GM21528 (cell line): ENCODE data around the gene MYO19.
"Not testable (repeated sequence)": the region's sequence is repeated elsewhere in the genome, so short reads cannot be mapped to it uniquely, and the experiment has no call there.

Experiments
- ATAC-seq: cut with Tn5 transposase; IDR thresholded peaks from one replicate; pipeline ENCODE4 v1.9.1; 2021; ENCODE audit warnings: mild to moderate bottlenecking, moderate library complexity; ENCODE audit not compliant: unreplicated experiment, low FRiP score

MYO19 gene

DNA sequence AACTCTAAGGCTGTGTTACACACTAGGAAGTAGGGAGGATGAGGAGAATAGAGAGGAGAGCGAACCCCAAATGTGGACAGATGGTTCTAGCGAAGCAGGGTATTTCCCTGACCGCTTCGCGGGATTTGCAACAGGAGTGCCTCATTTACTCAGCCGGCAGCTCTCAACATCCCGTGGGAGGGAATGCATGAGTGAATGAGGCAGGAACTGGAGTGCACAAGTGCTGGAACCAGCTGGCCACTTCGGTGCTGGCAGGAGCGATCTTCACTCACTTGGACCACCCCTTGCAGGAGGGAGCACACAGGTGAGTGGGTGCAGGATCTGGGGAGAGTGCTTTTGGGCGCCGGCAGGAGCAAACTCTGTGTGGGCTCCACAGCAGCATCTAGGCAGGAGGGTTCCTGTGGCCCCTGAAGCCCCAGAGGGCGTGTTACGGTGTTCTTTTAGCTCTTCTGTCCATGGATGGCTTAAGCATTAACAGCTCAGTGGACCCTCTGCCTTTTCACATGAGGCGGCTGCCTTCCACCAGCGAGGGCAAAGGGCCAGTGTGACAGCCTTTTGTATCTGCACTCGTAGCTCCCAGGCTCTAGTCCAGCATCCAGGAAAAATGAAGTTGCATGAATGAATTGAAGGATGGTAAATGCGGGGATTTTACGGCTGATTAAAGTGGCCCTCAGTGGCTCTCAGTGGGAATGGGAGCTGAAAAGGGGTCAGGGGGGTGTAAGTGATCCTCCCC lies 65.6 kb downstream of the MYO19 start:
- ATAC-seq, result no peak

DNA sequence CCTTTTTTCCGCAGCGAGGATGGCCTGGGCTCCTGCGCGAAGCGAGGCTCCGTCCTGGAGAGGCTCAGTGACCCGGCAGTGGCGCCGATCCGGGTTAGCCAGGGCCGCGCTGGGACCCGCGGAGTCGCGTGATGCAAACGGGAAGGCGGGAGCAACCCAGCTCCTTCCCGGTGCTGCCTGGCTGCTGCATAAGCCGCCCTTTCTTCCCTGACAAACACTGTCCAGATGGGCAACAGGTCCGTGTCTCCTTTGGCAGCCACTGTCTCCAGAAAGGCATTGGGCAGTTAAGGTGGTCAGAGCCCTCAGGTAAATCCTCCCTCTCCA lies 69.9 kb downstream of the MYO19 start:
- no peak for ATAC-seq

DNA sequence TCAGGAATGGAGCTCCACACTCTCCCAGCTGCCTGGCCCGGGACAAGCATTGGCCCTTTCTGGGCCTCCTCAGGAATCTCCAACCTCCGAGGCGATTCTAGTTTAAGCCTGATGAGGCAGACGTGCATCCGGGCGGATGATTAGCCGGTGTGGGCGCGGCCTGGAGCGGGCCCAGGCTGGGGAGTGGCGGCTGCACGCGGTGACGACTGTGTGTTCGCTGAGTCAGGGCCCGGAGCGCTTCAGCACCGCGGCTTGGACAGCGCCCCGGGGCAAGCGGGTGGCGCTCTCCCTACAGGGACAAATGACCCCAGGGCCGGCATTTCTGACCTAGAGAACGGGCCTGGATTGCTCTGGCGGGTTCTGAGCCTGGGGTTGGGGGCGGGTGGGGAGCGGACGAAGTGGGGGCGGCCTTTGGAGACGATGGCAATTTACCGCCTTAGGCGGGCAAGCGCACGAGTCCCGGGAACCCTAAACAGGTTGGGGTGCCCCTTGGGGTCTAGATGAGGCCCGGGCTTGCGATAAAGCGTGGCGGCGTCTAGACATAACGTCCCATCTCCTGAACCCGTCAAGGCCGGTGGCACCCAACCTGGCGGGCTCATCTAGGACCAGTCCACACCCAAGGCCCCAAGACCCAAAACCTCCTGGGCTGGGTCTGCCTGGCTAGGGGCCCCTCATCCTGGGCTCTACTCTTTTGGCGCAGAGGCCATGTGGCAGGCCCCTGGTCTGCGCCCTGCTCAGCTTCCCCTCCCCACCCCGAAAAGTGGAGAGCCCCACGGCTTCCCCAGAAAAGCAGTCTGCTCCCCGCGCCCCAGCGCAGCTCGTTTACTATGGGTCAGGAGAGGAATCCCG lies 70.5 kb downstream of the MYO19 start:
- ATAC-seq, result no peak

DNA sequence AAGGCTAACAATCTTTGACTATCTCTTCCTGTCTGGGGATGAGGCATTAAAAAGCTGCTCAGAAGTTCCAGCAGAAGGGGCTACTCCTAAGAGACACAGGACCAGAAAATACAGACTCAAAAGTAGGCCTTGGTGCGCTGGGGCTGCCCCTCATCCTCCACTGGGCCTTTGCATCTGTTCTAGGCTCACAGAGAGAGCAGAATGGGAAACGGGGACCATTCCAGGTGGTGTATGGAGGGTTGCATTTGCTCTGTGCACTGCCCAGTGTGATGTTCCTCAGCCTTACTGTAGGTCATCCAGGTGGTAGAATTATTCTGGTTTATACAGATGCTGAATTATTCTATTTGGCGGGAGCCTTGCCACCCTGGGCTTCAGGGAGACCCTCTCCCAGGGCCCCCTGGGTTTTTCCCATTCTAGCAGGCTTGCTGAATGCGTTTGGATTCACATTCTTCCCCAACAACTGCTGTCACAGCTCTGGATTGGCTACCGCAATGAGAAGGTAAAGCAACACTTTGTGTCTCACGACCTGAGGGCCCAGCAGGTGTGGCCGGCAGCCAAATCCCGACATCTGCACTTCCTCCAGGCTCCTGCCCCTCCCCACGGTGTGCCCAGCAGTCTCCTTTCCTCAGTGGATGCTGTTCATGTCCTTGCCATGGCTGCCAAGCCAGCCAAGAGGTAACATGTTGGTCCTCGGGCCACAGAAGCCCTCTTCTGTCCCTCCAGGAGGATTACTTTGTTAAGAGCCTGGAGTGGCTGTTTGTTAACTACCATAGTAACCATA lies 73.1 kb downstream of the MYO19 start:
- ATAC-seq, result no peak

DNA sequence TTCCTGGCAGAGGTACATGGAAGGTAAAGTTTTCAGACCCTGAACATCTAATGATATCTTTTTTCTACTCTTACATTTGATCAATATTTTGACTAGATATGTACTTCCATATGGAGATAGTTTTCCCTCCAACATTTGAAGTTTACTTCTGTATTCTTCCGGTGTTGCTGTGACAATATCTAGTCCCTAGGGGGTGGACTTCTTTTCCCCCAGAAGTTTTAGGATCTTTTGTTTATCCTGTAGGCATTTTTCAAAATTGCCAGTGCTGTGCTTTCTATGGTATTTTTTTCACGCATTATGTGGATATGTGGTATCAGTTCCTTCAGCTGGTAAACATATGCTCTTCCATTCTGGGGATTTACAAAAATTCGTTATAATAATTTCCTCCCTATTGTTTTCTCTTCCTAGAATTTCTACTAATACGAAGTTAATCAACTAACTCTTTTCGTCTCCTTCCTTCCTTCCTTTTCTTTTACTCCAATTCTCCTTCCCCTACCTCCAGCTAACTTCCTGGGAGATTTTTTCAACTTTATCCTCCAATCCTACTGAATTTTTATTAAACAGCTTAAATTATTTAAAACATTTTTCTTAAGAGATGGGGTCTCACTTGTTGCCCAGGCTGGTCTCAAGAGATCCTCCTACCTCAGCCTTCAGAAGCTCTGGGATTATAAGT lies 74.3 kb downstream of the MYO19 start:
- ATAC-seq, result no peak

DNA sequence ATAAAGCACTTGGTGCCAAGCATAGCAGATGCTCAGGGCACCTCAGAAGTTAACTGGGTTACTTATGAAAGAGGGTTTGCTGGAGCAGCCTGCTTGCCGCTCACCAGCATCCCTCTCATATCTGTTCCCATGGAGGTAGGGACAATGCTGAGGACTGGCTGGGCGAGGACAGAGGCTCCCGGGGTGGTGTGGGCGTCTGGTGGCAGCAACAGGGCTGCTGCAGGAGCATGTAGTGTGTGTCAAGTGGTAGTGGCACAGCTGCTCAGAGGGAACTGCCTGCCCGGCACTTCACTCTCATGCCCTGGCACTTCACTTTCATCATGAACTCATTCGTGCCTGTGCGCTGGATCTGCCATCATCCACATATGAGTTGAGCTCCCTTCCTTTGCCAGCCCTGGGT lies 75.1 kb downstream of the MYO19 start:
- ATAC-seq, result no peak

DNA sequence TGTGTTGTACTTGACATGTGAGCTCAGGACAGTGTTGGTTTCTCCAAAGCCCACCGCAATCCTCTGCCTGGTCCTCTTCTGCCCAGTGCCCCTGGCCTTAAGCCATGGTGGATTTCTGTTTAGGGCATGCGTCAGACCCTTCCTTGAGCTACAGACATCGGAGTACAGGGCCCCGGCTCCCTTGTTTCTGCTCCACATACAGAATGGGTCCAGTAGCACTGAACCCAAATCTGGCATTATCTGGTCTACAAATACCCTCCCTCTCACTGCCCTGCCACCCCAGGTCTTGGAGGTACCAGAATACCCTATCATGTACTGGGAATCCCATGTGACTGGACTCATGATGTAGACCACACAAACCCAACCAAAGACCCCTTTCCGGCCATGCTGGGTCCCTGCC lies 75.6 kb downstream of the MYO19 start:
- no peak for ATAC-seq

DNA sequence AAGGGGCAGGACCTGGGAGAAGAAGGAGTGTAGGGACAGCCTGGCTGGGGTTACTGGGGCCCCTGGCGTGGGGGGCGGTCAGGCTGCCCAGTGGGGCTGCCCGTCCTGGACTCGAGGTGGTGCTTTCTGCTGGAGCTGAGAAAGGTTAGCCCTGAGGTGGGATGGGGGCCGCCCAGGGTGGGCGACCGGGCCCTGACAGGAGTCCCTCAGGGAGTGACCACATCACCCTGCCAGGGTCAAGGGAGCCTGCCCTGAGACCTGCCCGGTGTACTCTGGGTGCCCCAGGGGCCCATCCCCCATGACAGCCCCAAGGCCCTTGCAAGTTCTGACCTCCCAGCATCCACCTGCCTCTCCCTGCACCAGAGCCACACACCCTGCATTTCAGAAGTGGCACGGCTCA lies 77.0 kb downstream of the MYO19 start:
- not testable (repeated sequence) for ATAC-seq

DNA sequence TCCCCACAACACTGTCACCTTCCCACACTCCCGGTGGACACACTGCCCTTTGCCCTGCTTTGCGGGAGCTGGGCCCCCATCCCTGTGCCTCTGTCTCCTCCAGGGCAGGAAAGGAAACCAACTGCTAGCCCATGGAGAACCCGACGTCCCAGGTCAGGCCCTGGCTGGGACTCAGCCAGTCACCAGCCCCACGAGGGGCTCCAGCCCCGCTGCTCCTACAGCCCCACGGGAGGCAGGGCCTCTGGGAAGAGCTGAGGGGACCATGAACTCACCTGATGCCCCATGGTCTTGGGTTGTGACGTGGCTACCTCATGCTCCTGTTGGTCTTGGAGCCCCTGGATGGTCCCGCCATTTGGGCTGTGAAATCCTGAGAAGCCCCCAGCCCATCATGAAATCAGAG lies 81.8 kb downstream of the MYO19 start:
- ATAC-seq, result not testable (repeated sequence)

DNA sequence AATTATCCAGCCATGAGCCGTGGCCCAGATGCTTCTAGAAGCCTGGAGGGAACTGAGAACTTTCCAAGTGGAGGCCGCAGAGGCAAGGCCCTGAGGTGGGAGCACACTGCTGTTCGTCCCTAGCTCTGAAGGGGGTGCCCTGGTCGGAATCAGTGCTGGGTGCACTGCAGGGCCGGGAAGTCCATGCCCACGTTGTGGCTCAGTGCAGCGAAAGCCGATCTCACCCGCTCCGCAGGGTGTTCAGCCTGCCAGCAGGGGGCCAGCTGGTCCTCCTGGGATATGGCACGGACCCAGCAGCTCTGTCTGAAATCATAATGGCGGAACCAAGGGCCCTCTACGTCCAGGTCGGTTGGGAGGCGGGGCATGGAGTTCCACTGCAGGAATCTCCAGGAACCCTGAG lies 84.7 kb downstream of the MYO19 start:
- not testable (repeated sequence) for ATAC-seq
